GM12878 (cell line): ENCODE results near the gene CCNA2. TPM values are rescaled to one million over a fixed set of nuclear protein-coding genes. Genes with fewer than 3 reads are reported as not detected.
A peak's percentile ranks its signal among the peaks of the same experiment; 100 is the strongest.

ENCODE experiments used
- CEBPZ ChIP-seq: fragments of 150-350 bp; IDR thresholded peaks from 2 replicates; pipeline ENCODE4 v1.6.1; 2016; ENCODE audit warnings: low read depth, low read length
- CHD2 ChIP-seq: IDR thresholded peaks from 2 replicates; pipeline ENCODE4 v1.6.1; 2011; ENCODE audit warnings: low read depth, low read length, improper control_type of control experiment, borderline replicate concordance
- CHD4 ChIP-seq: fragments of 200-600 bp; sonication (generic); IDR thresholded peaks from 2 replicates; pipeline ENCODE4 v1.6.1; 2016; ENCODE audit warnings: mild to moderate bottlenecking
- EZH2 ChIP-seq: IDR thresholded peaks from 2 replicates; pipeline ENCODE4 v1.6.1; 2012; ENCODE audit warnings: low read depth, mild to moderate bottlenecking, control low read depth, inconsistent platforms, low read length, borderline replicate concordance; ENCODE audit not compliant: control insufficient read depth
- FOS ChIP-seq: IDR thresholded peaks from 3 replicates; pipeline ENCODE4 v1.6.1; 2011; ENCODE audit warnings: borderline replicate concordance; ENCODE audit not compliant: insufficient read length; ENCODE audit errors: extremely low read depth
- GABPA ChIP-seq: IDR thresholded peaks from 2 replicates; pipeline ENCODE4 v1.6.1; 2014; ENCODE audit warnings: antibody characterized with exemption, low read depth, mild to moderate bottlenecking, inconsistent platforms
- HDAC2 ChIP-seq: fragments of 200-600 bp; sonication (generic); IDR thresholded peaks from 2 replicates; pipeline ENCODE4 v1.6.1; 2017
- IKZF2 ChIP-seq, 2 experiments: fragments of 450-650 bp; IDR thresholded peaks; 2 replicates each; pipeline ENCODE4 v1.6.1; 2017; ENCODE audit warnings: mild to moderate bottlenecking in 2 of 2, moderate library complexity in 2 of 2
- NFXL1 ChIP-seq: fragments of 450-650 bp; IDR thresholded peaks from 2 replicates; pipeline ENCODE4 v1.6.1; 2017; ENCODE audit warnings: antibody characterized with exemption, mild to moderate bottlenecking, borderline replicate concordance
- NR2C1 ChIP-seq: fragments of 450-650 bp; IDR thresholded peaks from 2 replicates; pipeline ENCODE4 v1.6.1; 2017; ENCODE audit warnings: antibody characterized with exemption, mild to moderate bottlenecking, moderate library complexity
- PKNOX1 ChIP-seq: fragments of 450-650 bp; IDR thresholded peaks from 2 replicates; pipeline ENCODE4 v1.6.1; 2016; ENCODE audit warnings: mild to moderate bottlenecking
- POU2F2 ChIP-seq: IDR thresholded peaks from 3 replicates; pipeline ENCODE4 v1.6.1; 2011; ENCODE audit warnings: low read depth, mild to moderate bottlenecking, low read length, borderline replicate concordance
- SIX5 ChIP-seq: IDR thresholded peaks from 2 replicates; pipeline ENCODE4 v1.6.1; 2011; ENCODE audit warnings: mild to moderate bottlenecking, low read depth, low read length, moderate library complexity; ENCODE audit not compliant: severe bottlenecking
- SMC3 ChIP-seq: IDR thresholded peaks from 2 replicates; pipeline ENCODE4 v1.6.1; 2011; ENCODE audit warnings: low read length, improper control_type of control experiment, borderline replicate concordance
- STAT3 ChIP-seq: IDR thresholded peaks from 2 replicates; pipeline ENCODE4 v1.6.1; 2011; ENCODE audit warnings: low read depth, low read length, improper control_type of control experiment
- TARDBP ChIP-seq: IDR thresholded peaks from 2 replicates; pipeline ENCODE4 v1.6.1; 2016; ENCODE audit warnings: borderline replicate concordance
- TCF12 ChIP-seq: IDR thresholded peaks from 2 replicates; pipeline ENCODE4 v1.6.1; 2011; ENCODE audit warnings: low read depth, mild to moderate bottlenecking, low read length
- TCF3 ChIP-seq: IDR thresholded peaks from 2 replicates; pipeline ENCODE4 v1.6.1; 2012; ENCODE audit warnings: low read depth, mild to moderate bottlenecking, low read length, borderline replicate concordance; ENCODE audit not compliant: insufficient read depth
- USF2 ChIP-seq: IDR thresholded peaks from 2 replicates; pipeline ENCODE4 v1.6.1; 2011; ENCODE audit warnings: low read depth, low read length, improper control_type of control experiment, borderline replicate concordance
- YY1 ChIP-seq: IDR thresholded peaks from 2 replicates; pipeline ENCODE4 v1.6.1; 2011; ENCODE audit warnings: low read depth, mild to moderate bottlenecking, low read length
- ZNF217 ChIP-seq: fragments of 450-650 bp; IDR thresholded peaks from 2 replicates; pipeline ENCODE4 v1.6.1; 2017; ENCODE audit warnings: antibody characterized with exemption, mild to moderate bottlenecking
- ZNF274 ChIP-seq: IDR thresholded peaks from one replicate; pipeline ENCODE4 v1.8.0; 2011; ENCODE audit not compliant: insufficient read length, insufficient read depth
- polyA plus RNA-seq, 11 experiments: library from polyadenylated mRNA; depleted of rRNA in 4 of 11; unstranded in 6 of 11; stranded (reverse) in 5 of 11; fragments of >200 nt; fragmentation: Nextera tagmentation in 4 of 11; fragmentation: Illumina TruSeq in 1 of 11; extraction: Ambion mirVana in 4 of 11; extraction: Trizol in 1 of 11; gene quantifications; 1 replicate in 1 of 11; 2 replicates in 10 of 11; pipeline versions ENCODE4 v1.2.1 to v1.2.3, GENCODE V29; 2011 to 2016; ENCODE audit warnings: inconsistent platforms in 2 of 11, missing spikeins in 2 of 11, low read depth in 1 of 11
- total RNA-seq, 4 experiments: library from RNA; depleted of rRNA in 3 of 4; stranded (reverse); fragments of >200 nt in 3 of 4; fragmentation: Illumina TruSeq in 1 of 4; extraction: Trizol in 1 of 4; gene quantifications; 2 replicates each; pipeline versions ENCODE4 v1.2.1 to v1.2.3, GENCODE V29; 2013 to 2021
- TF ChIP-seq, protein P1 (sequence below): fragments of 450-650 bp; IDR thresholded peaks from 2 replicates; pipeline ENCODE4 v1.6.1; 2016; ENCODE audit warnings: mild to moderate bottlenecking

Gene CCNA2
- total and polyA plus RNA-seq, 10 of the 15 experiments (the other 5 are each of a cell fraction or from before 2014, with no cell fraction given), result 21.8 to 153 (median 94.5) TPM

GRCh38 chr4:121800961-121801714, 22.5 kb downstream of the CCNA2 start, which contains the start of gene EXOSC9 (continued):
- TF ChIP-seq CEBPZ, result no peak
- TF ChIP-seq ZNF274, result no peak
- TF ChIP-seq USF2, result no peak
- no peak for TF ChIP-seq HDAC2
- TF ChIP-seq NR2C1, result no peak; the same call in 1 of the 2 replicates
- TF ChIP-seq YY1, result peak; percentile 94
- no peak for TF ChIP-seq GABPA
- no peak for TF ChIP-seq FOS
- peak; percentile 47 for TF ChIP-seq SIX5
- TF ChIP-seq, protein P1, sequence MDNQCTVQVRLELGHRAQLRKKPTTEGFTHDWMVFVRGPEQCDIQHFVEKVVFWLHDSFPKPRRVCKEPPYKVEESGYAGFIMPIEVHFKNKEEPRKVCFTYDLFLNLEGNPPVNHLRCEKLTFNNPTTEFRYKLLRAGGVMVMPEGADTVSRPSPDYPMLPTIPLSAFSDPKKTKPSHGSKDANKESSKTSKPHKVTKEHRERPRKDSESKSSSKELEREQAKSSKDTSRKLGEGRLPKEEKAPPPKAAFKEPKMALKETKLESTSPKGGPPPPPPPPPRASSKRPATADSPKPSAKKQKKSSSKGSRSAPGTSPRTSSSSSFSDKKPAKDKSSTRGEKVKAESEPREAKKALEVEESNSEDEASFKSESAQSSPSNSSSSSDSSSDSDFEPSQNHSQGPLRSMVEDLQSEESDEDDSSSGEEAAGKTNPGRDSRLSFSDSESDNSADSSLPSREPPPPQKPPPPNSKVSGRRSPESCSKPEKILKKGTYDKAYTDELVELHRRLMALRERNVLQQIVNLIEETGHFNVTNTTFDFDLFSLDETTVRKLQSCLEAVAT, result peak; percentile 84; the same call in 1 of the 2 replicates
- TF ChIP-seq CHD4, result no peak
- no peak for TF ChIP-seq PKNOX1
- peak; percentile 90 to 94 for TF ChIP-seq IKZF2 (IDR thresholded peaks at IDR 0.05)
- TF ChIP-seq POU2F2, result no peak; the same call in 1 of the 3 replicates
- TF ChIP-seq TCF12, result peak; percentile 56; the same call in 1 of the 2 replicates
- TF ChIP-seq EZH2, result no peak
- TF ChIP-seq CHD2, result no peak
- peak; percentile 54; the same call in 1 of the 2 replicates for TF ChIP-seq TARDBP
- TF ChIP-seq ZNF217, result 0 out of 2 replicates have a peak, but pooled peaks have one; percentile 3
- no peak for TF ChIP-seq SMC3
- no peak for TF ChIP-seq NFXL1
- 0 out of 2 replicates have a peak, but pooled peaks have one; percentile 11 for TF ChIP-seq TCF3
- no peak for TF ChIP-seq STAT3
